Neural cell (in vitro differentiated cells): Measurements from ENCODE around the gene ZNF747.

Source experiments
- EZH2 ChIP-seq: fragments of 200-600, 300-800 bp; shearing (Covaris generic), sonication (generic); IDR thresholded peaks from 2 replicates; pipeline ENCODE4 v1.6.1; 2014; ENCODE audit warnings: antibody characterized with exemption, low read length, borderline replicate concordance, mild to moderate bottlenecking; ENCODE audit not compliant: insufficient read depth, poor library complexity, severe bottlenecking
- POLR2AphosphoS5 ChIP-seq: IDR thresholded peaks from 2 replicates; pipeline ENCODE4 v1.6.1; 2012
- TF ChIP-seq, protein P1 (sequence below): fragments of 450-650 bp; IDR thresholded peaks from 2 replicates; pipeline ENCODE4 v1.5.1; 2014; ENCODE audit warnings: antibody characterized with exemption, mild to moderate bottlenecking, moderate library complexity; ENCODE audit not compliant: poor library complexity, severe bottlenecking

GRCh38 chr16:30523768-30524574, 10.7 kb downstream of the ZNF747 start:
- no peak for TF ChIP-seq EZH2
- TF ChIP-seq POLR2AphosphoS5, result no peak
- TF ChIP-seq, protein P1, sequence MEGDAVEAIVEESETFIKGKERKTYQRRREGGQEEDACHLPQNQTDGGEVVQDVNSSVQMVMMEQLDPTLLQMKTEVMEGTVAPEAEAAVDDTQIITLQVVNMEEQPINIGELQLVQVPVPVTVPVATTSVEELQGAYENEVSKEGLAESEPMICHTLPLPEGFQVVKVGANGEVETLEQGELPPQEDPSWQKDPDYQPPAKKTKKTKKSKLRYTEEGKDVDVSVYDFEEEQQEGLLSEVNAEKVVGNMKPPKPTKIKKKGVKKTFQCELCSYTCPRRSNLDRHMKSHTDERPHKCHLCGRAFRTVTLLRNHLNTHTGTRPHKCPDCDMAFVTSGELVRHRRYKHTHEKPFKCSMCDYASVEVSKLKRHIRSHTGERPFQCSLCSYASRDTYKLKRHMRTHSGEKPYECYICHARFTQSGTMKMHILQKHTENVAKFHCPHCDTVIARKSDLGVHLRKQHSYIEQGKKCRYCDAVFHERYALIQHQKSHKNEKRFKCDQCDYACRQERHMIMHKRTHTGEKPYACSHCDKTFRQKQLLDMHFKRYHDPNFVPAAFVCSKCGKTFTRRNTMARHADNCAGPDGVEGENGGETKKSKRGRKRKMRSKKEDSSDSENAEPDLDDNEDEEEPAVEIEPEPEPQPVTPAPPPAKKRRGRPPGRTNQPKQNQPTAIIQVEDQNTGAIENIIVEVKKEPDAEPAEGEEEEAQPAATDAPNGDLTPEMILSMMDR, result no peak
